HK-2 (cell line): ENCODE results near the gene BCL2L14.
"Not testable (repeated sequence)": the region's sequence is repeated elsewhere in the genome, so short reads cannot be mapped to it uniquely, and the experiment has no call there.

ENCODE experiments used
- DNase-seq: peaks from one replicate; pipeline ENCODE4 v3.0.0-alpha.2; 2018; ENCODE audit not compliant: unreplicated experiment

Gene BCL2L14

DNA sequence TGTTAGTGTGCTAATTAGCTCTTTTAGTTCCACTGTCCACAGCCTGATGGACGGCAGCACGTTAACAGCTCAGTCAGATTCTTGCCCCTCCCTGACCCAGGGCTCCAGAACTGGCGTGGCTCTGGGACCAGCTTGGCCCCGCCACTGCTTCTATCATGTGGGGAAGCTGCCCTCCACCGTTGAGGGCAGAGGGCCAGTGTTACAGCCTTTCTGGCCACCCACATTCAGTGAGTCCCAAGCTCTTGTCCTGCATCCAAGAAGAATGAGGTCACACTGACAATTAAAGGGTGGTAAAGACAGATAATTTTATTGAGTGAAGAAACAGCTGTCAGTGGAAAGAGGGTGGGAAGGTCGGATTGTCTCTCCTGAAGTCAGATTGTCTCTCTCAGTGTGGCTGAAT, 36.9 kb downstream of the BCL2L14 start:
- DNase-seq, result no peak

DNA sequence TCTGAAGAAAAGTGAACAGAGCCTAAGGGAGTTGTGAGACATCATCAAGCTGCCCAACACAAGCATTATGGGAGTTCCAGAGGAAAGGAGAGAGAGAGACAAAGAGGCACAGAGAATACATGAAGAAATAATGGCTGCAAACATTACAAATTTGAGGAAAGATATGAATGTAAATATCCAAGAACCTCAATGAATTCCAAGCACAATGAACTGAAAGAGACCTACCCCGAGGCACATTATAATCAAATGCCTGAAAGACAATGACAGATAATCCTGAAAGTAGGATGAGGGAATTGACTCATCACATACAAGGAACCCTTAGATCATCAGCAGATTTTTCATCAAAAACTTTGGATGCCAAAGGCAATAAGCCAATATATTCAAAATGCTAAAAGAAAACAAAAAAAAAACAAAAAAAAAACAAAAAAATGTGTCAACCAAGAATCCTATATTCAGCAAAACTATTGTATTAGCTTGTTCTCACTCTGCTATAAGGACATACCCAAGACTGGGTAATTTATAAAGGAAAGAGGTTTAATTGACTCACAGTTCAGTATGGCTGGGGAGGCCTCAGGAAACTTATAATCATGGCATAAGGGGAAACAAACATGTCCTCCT, 37.8 kb downstream of the BCL2L14 start:
- no peak for DNase-seq

DNA sequence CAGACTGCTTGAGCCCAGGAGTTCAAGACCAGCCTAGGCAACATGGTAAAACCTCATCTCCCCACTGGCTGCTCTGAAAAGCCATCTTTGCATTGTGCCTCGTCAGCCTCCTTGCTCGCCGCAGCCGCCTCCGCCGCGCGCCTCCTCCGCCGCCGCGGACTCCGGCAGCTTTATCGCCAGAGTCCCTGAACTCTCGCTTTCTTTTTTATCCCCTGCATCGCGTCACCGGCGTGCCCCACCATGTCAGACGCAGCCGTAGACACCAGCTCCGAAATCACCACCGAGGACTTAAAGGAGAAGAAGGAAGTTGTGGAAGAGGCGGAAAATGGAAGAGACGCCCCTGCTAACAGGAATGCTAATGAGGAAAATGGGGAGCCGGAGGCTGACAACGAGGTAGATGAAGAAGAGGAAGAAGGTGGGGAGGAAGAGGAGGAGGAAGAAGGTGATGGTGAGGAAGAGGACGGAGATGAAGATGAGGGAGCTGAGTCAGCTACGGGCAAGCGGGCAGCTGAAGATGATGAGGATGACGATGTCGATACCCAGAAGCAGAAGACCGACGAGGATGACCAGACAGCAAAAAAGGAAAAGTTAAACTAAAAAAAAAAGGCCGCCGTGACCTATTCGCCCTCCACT, 40.3 kb downstream of the BCL2L14 start:
- DNase-seq, result not testable (repeated sequence)

DNA sequence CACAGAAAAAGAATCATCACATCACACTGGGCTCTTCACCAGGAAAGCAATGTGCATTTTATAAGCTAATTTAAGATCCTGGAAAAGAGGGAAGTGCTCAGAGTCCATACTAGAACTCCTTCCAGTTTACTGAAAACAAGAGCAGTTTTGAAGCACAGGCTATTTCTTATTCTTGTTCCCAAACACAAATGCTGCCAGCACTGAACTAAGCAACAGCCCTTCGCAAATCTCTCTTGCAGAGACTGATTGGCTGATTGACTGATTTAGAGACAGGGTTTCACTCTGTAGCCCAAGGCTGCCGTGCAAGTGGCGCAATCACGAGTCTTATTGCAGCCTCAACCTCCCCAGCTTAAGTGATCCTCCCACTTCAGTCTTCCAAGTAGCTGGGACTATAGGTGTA, 44.8 kb downstream of the BCL2L14 start:
- no peak for DNase-seq

DNA sequence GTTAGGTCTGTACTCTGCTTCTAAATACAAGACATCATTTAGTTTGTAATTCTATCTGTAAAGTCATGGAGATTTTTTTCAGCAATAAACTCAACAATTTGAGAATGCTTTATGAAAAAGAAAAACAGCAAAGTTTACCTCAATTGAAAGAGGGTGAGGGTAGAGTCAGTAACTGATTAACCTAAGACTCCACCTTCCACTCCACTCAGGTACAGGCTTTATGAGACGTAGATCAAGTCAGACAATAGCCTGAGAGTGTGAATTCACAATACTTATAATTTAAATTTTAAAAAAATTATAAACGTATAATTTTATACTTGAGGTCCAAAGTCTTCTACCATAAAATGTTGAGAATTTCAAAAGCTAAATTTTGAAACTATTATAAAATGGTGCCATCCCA, 45.9 kb downstream of the BCL2L14 start:
- DNase-seq, result no peak

DNA sequence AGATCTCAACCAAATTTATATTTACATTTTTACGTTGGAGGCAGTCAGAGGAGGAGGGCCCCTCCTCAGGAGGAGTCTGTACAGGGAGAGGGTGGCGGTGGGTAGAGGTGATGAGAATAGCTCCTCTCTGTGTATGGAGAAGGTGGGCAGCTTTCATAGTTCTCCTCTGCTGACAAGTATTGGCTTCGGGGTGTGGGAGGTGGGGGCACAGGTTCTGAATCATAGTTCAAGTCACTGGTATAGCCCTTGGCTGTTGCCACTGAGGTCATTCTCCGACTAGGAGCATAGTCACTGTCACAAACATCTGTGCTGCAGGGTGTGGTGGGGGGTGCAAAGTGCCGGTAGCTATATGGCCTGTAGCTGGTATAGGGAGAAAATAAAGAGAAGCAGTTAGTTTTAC, 50.3 kb downstream of the BCL2L14 start:
- no peak for DNase-seq

DNA sequence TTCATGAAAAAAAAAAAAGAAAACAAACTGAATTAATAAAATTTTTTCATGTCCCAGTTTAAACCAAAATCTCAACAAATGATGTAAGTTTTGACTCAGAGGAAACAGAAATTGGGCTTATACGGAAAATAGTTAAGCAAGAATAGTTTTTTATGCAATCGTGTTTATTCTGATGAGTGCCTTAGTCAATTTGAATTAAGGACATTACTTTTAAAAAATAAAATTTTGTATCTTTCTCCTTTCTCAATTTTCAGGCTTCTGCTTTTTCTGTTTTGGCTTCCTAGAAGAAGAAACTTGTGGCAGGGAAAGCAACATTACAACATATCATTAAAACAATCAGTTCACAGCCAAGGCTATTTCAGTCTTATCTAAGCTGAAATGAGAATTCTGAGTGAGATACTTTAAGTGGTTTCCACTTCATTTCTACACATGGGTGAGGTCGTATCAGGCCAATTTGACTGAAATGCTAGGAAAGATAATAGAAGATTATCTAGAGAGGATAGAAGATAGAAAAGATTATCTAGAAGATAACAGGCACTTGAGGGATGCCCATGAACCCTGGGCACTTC, 52.4 kb downstream of the BCL2L14 start:
- no peak for DNase-seq

DNA sequence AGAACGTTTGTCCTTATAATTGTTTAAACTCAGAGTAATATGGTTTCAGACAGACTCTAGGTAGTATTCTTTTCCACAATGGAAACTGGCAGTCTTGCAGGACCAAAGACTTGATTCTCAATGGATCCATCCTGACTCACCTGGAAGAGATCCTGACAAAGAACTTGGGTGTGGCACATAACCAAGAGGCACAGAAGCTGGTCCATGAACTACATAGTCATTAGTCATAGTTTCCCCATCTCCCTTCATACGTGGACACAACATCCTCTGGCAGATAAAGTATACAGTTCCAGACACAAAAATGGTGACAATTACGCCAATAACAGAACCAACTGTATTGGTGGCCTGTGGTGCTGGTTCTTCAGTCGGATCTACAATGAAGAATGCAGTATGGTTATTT, 55.8 kb downstream of the BCL2L14 start:
- no peak for DNase-seq

DNA sequence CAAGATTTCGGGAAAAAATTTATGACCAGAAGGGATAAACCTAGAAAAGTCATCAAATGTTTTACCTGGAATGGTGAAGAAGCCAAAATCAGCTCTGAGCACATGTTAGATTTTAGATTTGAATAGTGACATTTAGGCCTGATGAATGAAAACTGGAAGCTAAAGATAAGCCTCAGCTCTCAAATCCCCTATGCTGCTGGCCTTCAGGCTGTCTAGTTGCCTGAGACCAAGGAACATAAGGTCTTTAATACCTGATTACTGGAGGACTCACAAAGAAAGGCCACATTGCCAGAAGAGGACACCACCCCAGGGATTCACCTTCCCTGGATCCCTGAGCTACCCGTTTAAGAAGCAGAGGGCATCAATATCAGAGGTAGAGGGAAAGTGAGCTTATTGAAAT, 56.6 kb downstream of the BCL2L14 start:
- DNase-seq, result no peak

DNA sequence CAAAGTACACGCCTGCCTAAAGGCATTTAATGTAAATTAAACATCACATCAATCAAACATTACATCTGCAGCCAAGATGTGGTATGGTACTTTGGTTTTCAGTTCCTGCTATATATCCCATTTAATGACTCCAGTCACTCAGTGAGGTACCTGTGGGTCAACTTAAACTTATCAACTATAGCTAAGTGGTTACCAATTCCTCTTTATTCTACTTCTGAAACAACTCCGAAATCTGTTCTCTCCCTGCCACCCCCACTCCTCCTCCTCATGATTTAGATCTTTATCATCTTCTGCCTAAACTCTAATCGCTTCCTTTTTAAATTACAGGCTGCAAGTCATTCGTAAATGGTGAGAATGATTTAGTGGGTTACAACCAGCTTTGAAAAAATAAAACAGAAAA, 57.9 kb downstream of the BCL2L14 start:
- DNase-seq, result no peak

DNA sequence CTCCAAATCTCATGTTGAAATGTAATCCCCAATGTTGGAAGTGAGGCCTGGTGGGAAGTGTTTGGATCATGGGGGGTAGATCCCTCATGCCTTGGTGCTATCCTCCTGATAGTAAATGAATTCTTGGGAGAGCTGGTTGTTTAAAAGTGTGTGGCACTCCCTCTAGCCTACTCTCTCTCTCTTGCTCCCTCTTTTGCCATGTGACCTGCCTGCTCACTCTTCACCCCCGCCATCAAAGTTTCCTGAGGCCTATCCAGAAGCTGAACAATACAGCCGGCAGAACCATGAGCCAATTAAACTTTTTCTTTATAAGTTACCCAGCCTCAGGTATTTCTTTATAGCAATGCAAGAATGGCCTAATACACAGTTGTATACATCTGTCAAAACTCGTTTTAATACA, 62.5 kb downstream of the BCL2L14 start:
- DNase-seq, result no peak

DNA sequence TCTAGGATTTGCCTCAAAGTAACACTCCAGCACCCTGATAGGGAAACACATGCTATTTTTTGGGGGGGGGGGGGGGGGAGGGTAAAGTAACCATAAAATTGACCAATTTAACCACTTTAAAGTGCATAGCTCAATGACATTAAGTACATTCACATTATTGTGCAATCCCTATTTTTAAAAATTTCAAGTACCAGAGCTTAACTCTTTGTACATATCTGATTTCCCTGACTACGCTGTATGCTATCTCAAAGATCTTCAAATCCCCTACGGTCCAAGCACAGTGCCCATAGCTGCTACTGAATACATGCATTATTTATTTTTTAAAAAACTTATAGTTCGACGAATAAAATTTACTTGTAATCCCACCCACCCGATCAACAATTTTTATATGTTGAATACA, 63.0 kb downstream of the BCL2L14 start:
- DNase-seq, result no peak

DNA sequence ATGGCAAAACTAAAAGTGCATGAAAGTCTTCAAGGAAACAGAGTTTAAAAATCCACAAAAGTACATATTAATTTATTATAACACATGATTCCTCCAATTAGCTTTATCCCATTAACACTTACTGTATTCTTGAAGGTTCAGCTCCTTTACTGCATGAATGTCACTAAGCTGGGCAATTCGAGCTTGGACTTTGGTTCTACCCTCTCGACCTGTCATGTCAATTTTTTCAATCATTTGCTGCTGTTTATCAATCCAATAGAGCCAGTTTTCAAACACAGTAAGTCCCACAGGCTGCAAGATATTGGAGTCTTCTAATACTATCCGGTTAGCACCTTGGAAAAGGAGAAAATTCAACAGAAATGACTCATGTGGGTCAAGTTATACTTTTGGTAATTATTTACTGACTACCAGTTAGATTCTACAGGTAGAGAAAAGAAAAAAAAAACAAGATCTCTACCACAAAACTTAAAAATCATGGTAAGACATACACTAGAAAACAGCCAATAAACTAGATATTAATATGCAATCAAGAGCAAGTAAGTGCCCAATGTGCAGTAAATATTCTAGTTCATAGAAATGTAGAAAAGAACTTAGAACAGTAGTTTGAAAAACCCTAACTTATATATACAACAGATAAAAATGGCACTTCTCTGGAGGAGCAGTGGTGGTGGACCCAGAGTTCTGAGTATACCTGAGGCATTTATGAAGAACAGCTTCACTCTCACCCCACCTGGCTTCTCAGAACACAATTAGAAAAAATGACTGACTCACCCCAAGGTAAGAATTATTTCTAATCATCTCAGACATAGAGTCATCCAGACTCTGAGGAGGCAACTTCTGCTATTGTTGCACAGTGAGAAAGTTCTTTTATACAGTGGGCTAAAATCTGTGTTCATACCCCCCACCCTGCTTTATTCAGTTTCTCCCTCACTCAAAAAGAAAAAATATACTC, 67.7 kb downstream of the BCL2L14 start:
- DNase-seq, result no peak

DNA sequence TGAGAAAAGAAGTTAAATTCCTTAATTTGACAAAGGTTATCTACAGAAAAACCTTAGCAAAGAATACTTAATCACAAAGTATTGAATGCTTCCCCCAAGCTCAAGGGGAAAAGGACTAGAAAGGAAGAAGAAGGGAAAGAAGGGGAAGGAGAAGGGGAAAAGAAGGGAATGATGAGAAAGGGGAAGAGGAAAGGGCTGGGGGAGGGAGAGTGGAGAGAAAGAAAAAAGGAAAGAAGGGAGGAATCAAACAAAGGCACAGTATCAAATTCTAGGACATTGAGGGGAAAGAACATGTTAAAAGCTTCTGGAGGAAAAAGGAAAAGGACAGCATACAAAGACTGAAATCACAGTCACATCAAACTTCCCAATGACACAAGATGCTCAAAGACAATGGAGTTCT, 70.3 kb downstream of the BCL2L14 start:
- no peak for DNase-seq

DNA sequence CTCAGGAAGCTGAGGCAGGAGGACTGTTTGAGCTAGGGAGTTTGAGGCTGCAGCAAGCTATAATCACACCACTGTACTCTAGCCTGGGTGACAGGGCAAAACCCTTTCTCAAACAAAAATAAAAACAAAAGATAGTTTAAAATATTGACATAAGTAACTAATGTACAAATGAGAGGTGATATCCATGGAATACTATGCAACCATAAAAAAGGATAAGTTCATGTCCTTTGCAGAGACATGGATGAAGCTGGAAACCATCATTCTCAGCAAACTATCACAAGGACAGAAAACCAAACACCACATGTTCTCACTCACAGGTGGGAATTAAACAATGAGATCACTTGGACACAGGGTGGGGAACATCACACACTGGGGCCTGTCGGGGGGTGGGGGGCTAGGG, 73.8 kb downstream of the BCL2L14 start:
- DNase-seq, result not testable (repeated sequence)

DNA sequence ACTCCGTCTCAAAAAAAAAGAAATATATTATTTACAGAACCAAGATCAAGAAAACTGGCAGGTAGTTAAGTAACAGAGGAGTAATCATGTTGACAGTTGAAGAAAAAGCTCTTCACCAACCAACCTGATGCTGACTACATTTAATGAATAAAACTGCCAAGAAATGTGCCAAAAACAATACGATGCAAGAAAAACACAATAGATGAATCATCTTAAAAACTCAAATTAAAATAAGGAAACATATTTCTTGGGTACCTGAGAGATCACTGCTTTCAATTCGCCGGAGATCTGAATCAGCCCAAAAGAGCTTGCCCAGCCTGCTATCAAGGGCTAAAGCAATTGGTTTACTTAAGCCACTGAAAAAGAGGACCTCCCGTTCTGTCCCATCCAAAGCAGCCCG, 76.4 kb downstream of the BCL2L14 start:
- no peak for DNase-seq
